Esophagus squamous epithelium (tissue), 5 donors: Measurements from ENCODE around the gene CYSRT1. TPM values are rescaled to one million over a fixed set of nuclear protein-coding genes. Genes with fewer than 3 reads are reported as not detected.

Experiments used
- DNase-seq: peaks from one replicate; lab custom pipeline; 2025; lab: John Stamatoyannopoulos, UW
- H3K27ac ChIP-seq, 4 donors: fragments of 200-600 bp; sonication (generic); one replicate each; pipeline ENCODE4 v1.5.1; 2016 to 2019; ENCODE audit warnings: mild to moderate bottlenecking in 1 of 4
- H3K27me3 ChIP-seq, 4 donors: fragments of 200-600 bp; sonication (generic); 1 replicate in 3 of 4; 2 replicates in 1 of 4; pipeline versions ENCODE4 v1.5.1 to v1.6.0; 2017 to 2021; ENCODE audit warnings: antibody characterized with exemption in 1 of 4
- H3K36me3 ChIP-seq, 3 donors: fragments of 200-600 bp; sonication (generic); one replicate each; pipeline ENCODE4 v1.5.1; 2016 to 2019
- H3K4me1 ChIP-seq, 3 donors: fragments of 200-600 bp; sonication (generic); one replicate each; pipeline ENCODE4 v1.5.1; 2017 to 2019
- H3K4me3 ChIP-seq, 4 donors: fragments of 200-600 bp; sonication (generic); 1 replicate in 3 of 4; 2 replicates in 1 of 4; pipeline ENCODE4 v1.5.1; 2016 to 2019; ENCODE audit warnings: mild to moderate bottlenecking in 2 of 4, moderate library complexity in 1 of 4
- H3K9me3 ChIP-seq, 3 donors: fragments of 200-600 bp; sonication (generic); one replicate each; pipeline ENCODE4 v1.5.1; 2016 to 2019
- POLR2A ChIP-seq, 4 donors: fragments of 450-650 bp; IDR thresholded peaks; one replicate each; pipeline ENCODE4 v1.6.1; 2017; ENCODE audit warnings: antibody characterized with exemption in 4 of 4, mild to moderate bottlenecking in 4 of 4, moderate library complexity in 3 of 4
- WGBS, 2 donors: methylation state at CpG; one replicate each; pipeline ENCODE4 v1.1.5; 2018; 5-methylcytosine and 5-hydroxymethylcytosine counted together
- intact Hi-C: fragments of 100-400 bp; cut with DNase I; formaldehyde crosslinking; loops from one replicate; pipeline ENCODE4 v1.15.0; 2022
- total RNA-seq, 4 donors: library from RNA; depleted of rRNA; stranded (reverse); fragments of >200 nt; gene quantifications; one replicate each; pipeline ENCODE4 v1.1.0, GENCODE V29; 2016
- TF ChIP-seq, protein P1 (sequence below), 6 experiments: fragments of 450-650 bp in 4 of 6; fragments of 200-600 bp in 2 of 6; sonication (generic) in 2 of 6; IDR thresholded peaks; one replicate each; pipeline ENCODE4 v1.5.1; 2016 to 2019; ENCODE audit warnings: antibody characterized with exemption in 6 of 6, mild to moderate bottlenecking in 4 of 6, moderate library complexity in 4 of 6
- donor health status: DM: yes; HTN: yes; CAD: no.

CYSRT1 gene
- total RNA-seq, 4 donors from 2014 or later: 114 to 301 (median 152) TPM

DNA sequence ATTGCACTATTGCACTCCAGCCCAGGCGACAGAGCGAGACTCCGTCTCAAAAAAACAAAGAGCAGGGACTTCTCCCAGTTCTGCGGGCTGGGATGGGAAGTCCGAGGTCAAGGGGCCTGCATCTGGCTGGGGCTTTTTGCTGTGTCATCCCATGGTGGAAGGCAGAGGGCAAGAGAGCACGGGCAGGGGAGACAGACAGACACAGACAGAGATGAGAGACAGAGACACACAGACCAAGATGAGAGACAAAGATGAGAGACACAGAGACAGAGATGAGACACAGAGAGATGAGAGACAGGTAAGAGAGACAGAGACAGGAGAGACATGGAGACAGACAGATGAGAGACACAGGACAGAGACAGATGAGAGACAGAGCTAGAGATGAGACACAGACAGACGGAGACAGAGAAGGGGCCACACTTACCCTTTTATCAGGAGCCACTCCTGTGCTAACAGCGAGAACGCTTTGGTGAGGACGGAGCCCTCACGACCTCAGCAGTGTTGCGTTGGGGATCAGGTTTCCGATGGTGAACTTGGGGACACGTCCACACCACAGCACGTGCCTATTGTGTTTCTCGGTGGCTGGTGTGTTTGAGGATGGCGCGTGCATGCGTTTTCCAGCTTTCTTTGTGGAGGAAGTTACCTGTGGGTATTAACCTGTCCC, 43.7 kb downstream of the CYSRT1 start:
- DNase-seq: no peak
- WGBS, 2 donors: 57 to 71% methylated on average over 14 to 18 of the region's 19 CpGs

DNA sequence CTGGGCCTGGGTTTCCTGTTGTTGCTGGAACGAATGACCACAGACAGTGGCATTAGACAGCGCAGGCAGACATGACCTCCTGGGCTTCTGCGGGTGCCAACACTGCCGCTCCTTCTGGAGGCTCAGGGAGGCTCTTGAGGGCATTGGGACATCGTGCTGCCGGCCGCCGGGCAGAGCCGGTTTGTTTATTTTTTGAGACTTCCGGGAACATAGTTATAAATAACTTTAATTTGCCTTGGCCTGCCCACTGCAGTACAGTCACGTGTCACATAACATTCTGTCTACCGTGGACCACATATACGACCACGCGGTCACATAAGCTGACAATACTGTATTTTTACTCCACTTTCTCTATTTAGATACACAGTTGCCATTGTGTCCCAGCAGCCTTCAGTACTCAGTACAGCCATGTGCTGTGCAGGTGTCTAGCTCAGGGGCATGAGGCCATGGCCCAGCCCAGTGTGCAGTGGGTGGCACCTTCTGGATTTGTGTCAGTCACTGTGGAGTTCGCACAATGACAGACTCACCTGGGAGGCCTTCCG, 44.3 kb downstream of the CYSRT1 start:
- intact Hi-C loops: no loop called here
- H3K27ac ChIP-seq: peak overlapping the region; percentile 31 to 70 (median 50)
- WGBS, 2 donors: 40 to 50% methylated on average over 14 to 17 of the region's 17 CpGs

More for the DNA sequence above, 43.7 kb downstream of the CYSRT1 start:
- Histone ChIP-seq H3K9me3 (no peaks in the 10 kb centered on the region), H3K27ac (peak overlapping the region in 3 of 4 donors; percentile 31 to 70 (median 68)), H3K27me3 (no peaks in the 10 kb centered on the region), H3K36me3 (peaks cover 33 to 98% (median 38%) of the 10 kb centered on the region in 3 donors), H3K4me1 (peaks cover 0 to 60% (median 15%) of the 10 kb centered on the region in 3 donors), H3K4me3 (peak overlapping the region in 1 of 4 donors; percentile 33)
- intact Hi-C loops: no loop called here
- TF ChIP-seq POLR2A (IDR thresholded peaks at IDR 0.05): no peak
- TF ChIP-seq, protein P1, sequence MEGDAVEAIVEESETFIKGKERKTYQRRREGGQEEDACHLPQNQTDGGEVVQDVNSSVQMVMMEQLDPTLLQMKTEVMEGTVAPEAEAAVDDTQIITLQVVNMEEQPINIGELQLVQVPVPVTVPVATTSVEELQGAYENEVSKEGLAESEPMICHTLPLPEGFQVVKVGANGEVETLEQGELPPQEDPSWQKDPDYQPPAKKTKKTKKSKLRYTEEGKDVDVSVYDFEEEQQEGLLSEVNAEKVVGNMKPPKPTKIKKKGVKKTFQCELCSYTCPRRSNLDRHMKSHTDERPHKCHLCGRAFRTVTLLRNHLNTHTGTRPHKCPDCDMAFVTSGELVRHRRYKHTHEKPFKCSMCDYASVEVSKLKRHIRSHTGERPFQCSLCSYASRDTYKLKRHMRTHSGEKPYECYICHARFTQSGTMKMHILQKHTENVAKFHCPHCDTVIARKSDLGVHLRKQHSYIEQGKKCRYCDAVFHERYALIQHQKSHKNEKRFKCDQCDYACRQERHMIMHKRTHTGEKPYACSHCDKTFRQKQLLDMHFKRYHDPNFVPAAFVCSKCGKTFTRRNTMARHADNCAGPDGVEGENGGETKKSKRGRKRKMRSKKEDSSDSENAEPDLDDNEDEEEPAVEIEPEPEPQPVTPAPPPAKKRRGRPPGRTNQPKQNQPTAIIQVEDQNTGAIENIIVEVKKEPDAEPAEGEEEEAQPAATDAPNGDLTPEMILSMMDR (IDR thresholded peaks at IDR 0.05): no peak

DNA sequence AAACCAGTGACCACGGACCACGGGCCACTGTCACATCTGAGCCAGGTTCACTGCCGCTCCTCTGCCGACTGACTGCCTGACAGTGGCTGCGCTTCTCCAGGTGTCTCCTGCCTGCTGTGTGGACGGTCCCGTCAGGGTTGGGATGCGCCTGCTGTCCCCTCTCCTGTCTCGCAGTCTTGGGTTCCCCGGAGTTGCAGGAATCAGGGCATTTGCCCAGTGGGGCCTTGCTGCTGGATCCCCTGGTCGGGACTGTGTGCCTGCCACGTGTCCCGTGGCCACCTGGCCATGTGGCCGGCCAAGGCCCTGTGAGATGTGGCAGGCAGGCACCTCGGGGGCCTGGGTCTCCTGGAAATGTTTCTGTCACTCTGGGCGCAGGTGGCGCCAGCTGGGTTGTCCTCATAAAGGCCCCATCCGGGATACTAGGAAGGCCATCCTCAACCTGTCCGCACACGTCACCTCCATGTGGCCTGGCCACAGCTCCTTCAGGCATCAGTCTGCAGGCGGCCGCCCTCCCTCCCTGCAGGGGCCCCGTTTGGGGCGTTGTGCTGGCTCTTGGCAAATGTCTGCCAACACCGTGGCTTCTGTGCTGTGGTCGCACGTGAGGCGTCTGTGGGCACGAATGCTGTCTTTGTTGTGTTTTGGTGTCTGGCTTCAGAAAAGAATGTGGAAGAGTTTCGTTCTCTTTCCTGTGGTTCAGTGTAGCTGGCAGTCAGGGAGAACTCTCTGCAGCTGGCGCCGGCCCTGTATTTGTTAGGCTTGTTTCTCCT, 46.1 kb downstream of the CYSRT1 start:
- Histone ChIP-seq H3K9me3 (no peaks in the 10 kb centered on the region), H3K36me3 (peaks cover 21 to 74% (median 24%) of the 10 kb centered on the region in 3 donors), H3K4me1 (peaks cover 16 to 84% (median 29%) of the 10 kb centered on the region in 3 donors), H3K27me3 (no peaks in the 10 kb centered on the region), H3K4me3 (no peak overlapping the region), H3K27ac (no peak overlapping the region)
- TF ChIP-seq POLR2A (IDR thresholded peaks at IDR 0.05): no peak
- TF ChIP-seq, protein P1 (IDR thresholded peaks at IDR 0.05): no peak
- WGBS, 2 donors: 71 to 79% methylated on average over 14 to 19 of the region's 32 CpGs
- intact Hi-C loops: no loop called here
- DNase-seq: no peak

More for the DNA sequence above, 44.3 kb downstream of the CYSRT1 start:
- no peak for DNase-seq
- TF ChIP-seq POLR2A (IDR thresholded peaks at IDR 0.05): peak in 1 of 4 donors; percentile 35
- TF ChIP-seq, protein P1 (IDR thresholded peaks at IDR 0.05): peak in 1 of 6 experiments; percentile 6
- H3K4me3 ChIP-seq: peak overlapping the region in 1 of 4 donors; percentile 33
- no peaks in the 10 kb centered on the region for H3K9me3 ChIP-seq
- H3K27me3 ChIP-seq: no peaks in the 10 kb centered on the region
- H3K36me3 ChIP-seq: peaks cover 28 to 92% (median 32%) of the 10 kb centered on the region in 3 donors
- H3K4me1 ChIP-seq: peaks cover 6 to 66% (median 20%) of the 10 kb centered on the region in 3 donors

DNA sequence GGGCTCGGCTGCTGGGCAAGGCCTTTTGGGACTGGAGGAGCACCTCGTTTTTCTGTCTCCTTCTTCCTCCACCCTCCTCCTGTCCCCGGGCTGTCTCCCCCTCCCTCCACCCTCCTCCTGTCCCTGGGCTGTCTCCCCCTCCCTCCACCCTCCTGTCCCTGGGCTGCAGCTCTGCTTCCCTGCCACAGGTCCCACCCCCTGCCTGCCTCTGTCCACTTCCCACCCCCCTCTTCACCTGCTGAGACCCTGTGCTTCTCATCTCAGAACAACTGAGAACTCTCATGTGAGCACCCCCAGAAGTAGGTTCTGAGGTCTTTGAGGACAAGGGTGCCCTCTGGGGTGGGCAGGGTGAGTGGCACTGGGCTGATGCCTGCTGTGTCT, 46.7 kb downstream of the CYSRT1 start:
- Histone ChIP-seq H3K9me3 (no peaks in the 10 kb centered on the region), H3K4me1 (peaks cover 22 to 90% (median 35%) of the 10 kb centered on the region in 3 donors), H3K27me3 (no peaks in the 10 kb centered on the region), H3K27ac (no peak overlapping the region), H3K36me3 (peaks cover 16 to 68% (median 18%) of the 10 kb centered on the region in 3 donors), H3K4me3 (no peak overlapping the region)
- no peak for TF ChIP-seq POLR2A (IDR thresholded peaks at IDR 0.05)
- TF ChIP-seq, protein P1 (IDR thresholded peaks at IDR 0.05): no peak
- no peak for DNase-seq
- WGBS, 2 donors: 17 to 43% methylated on average over 3 of the region's 3 CpGs
- intact Hi-C loops: no loop called here
